ENCODE measurements around the gene IGSF22.

Gene IGSF22

GRCh38 chr11:18733202-18733601 lies 7.2 kb upstream of the IGSF22 start:
- H3K4me3 ChIP-seq (ENCODE audit: low read depth, low read length), result no peak overlapping the region
- TF ChIP-seq CTCF (IDR thresholded peaks at IDR 0.05; ENCODE audit: low read depth, low read length), result no peak

- H3K4me3 ChIP-seq (ENCODE audit: low read depth, low read length), result no peak overlapping the region
- TF ChIP-seq CTCF (IDR thresholded peaks at IDR 0.05; ENCODE audit: low read depth, low read length), result peak; percentile 100
Observed at GRCh38 chr11:18731949-18732821, 6.2 kb upstream of the IGSF22 start.

- no peak for TF ChIP-seq CTCF (IDR thresholded peaks at IDR 0.05; ENCODE audit: low read depth, low read length)
- H3K4me3 ChIP-seq (ENCODE audit: low read depth, low read length), result no peak overlapping the region
Observed at GRCh38 chr11:18731441-18731840, 5.5 kb upstream of the IGSF22 start.

GRCh38 chr11:18730020-18730419 lies 4.0 kb upstream of the IGSF22 start:
- no peak for TF ChIP-seq CTCF (IDR thresholded peaks at IDR 0.05; ENCODE audit: low read depth, low read length)
- H3K4me3 ChIP-seq (ENCODE audit: low read depth, low read length), result no peak overlapping the region

- no peak overlapping the region for H3K4me3 ChIP-seq (ENCODE audit: low read depth, low read length)
- TF ChIP-seq CTCF (IDR thresholded peaks at IDR 0.05; ENCODE audit: low read depth, low read length), result no peak
Observed at GRCh38 chr11:18729426-18729825, 3.4 kb upstream of the IGSF22 start.

- H3K4me3 ChIP-seq (ENCODE audit: low read depth, low read length), result no peak overlapping the region
- TF ChIP-seq CTCF (IDR thresholded peaks at IDR 0.05; ENCODE audit: low read depth, low read length), result no peak
Observed at GRCh38 chr11:18728658-18729057, 2.7 kb upstream of the IGSF22 start.

GRCh38 chr11:18727479-18728236 lies 1.7 kb upstream of the IGSF22 start:
- TF ChIP-seq CTCF (IDR thresholded peaks at IDR 0.05; ENCODE audit: low read depth, low read length), result peak; percentile 94
- no peak overlapping the region for H3K4me3 ChIP-seq (ENCODE audit: low read depth, low read length)

All from WI38 (cell line).